Tibial nerve (tissue), 4 donors: ENCODE results near the gene FUT9. TPM values are rescaled to one million over a fixed set of nuclear protein-coding genes. Genes with fewer than 3 reads are reported as not detected.

Source experiments
- DNase-seq, 2 donors: peaks; one replicate each; pipeline ENCODE4 v3.0.0-alpha.2; 2019; ENCODE audit warnings: low spot score in 2 of 2
- H3K27ac ChIP-seq, 4 donors: fragments of 200-600 bp; sonication (generic) in 3 of 4; one replicate each; pipeline ENCODE4 v1.5.1; 2017 to 2019; ENCODE audit warnings: mild to moderate bottlenecking in 1 of 4
- H3K27me3 ChIP-seq, 2 donors: fragments of 200-600 bp; sonication (generic) in 1 of 2; one replicate each; pipeline versions ENCODE4 v1.5.1 to v1.6.0; 2017 to 2019
- H3K36me3 ChIP-seq, 3 donors: fragments of 200-600 bp; sonication (generic); one replicate each; pipeline ENCODE4 v1.5.1; 2018 to 2019
- H3K4me1 ChIP-seq, 4 donors: fragments of 200-600 bp; sonication (generic) in 3 of 4; one replicate each; pipeline ENCODE4 v1.5.1; 2017 to 2019
- H3K4me3 ChIP-seq, 4 donors: fragments of 200-600 bp; sonication (generic) in 3 of 4; one replicate each; pipeline ENCODE4 v1.5.1; 2017 to 2019; ENCODE audit warnings: mild to moderate bottlenecking in 1 of 4, moderate library complexity in 1 of 4
- H3K9me3 ChIP-seq, 4 donors: fragments of 200-600 bp; sonication (generic) in 3 of 4; one replicate each; pipeline ENCODE4 v1.5.1; 2017 to 2019
- CTCF ChIP-seq, 5 experiments: fragments of 200-600 bp in 3 of 5; fragments of 450-650 bp in 2 of 5; sonication (generic) in 3 of 5; IDR thresholded peaks; one replicate each; pipeline ENCODE4 v1.5.1; 2016 to 2019; ENCODE audit warnings: antibody characterized with exemption in 5 of 5, mild to moderate bottlenecking in 3 of 5, moderate library complexity in 2 of 5
- EP300 ChIP-seq, 2 donors: sonication (generic); formaldehyde crosslinking; IDR thresholded peaks; one replicate each; pipeline ENCODE4 v1.6.1; 2017; ENCODE audit warnings: antibody characterized with exemption in 2 of 2, mild to moderate bottlenecking in 1 of 2
- POLR2A ChIP-seq, 2 donors: fragments of 450-650 bp; IDR thresholded peaks; one replicate each; pipeline ENCODE4 v1.6.1; 2017; ENCODE audit warnings: antibody characterized with exemption in 2 of 2, mild to moderate bottlenecking in 2 of 2, moderate library complexity in 2 of 2
- WGBS, 2 donors: methylation state at CpG; one replicate each; pipeline ENCODE4 v1.1.5; 2018; 5-methylcytosine and 5-hydroxymethylcytosine counted together
- total RNA-seq, 4 donors: library from RNA; depleted of rRNA; stranded (reverse); fragments of >200 nt; gene quantifications; one replicate each; pipeline ENCODE4 v1.1.0, GENCODE V29; 2016

FUT9 gene
- total RNA-seq, 4 donors from 2014 or later: not detected

GRCh38 chr6:96060249-96060648 is 44.5 kb downstream of the FUT9 start:
- Histone ChIP-seq H3K4me1 (no peaks in the 10 kb centered on the region), H3K27ac (no peak overlapping the region), H3K4me3 (no peak overlapping the region), H3K9me3 (no peaks in the 10 kb centered on the region), H3K36me3 (no peaks in the 10 kb centered on the region), H3K27me3 (no peaks in the 10 kb centered on the region)
- DNase-seq: no peak
- TF ChIP-seq CTCF (IDR thresholded peaks at IDR 0.05) (no peak), EP300 (IDR thresholded peaks at IDR 0.05) (no peak), POLR2A (IDR thresholded peaks at IDR 0.05) (no peak)
- WGBS, 2 donors: 80 to 90% methylated on average over 2 of the region's 2 CpGs

GRCh38 chr6:96065213-96065612 is 49.4 kb downstream of the FUT9 start:
- DNase-seq: no peak
- no peaks in the 10 kb centered on the region for H3K9me3 ChIP-seq
- H3K36me3 ChIP-seq: no peaks in the 10 kb centered on the region
- no peak overlapping the region for H3K4me3 ChIP-seq
- no peaks in the 10 kb centered on the region for H3K27me3 ChIP-seq
- H3K4me1 ChIP-seq: no peaks in the 10 kb centered on the region
- no peak overlapping the region for H3K27ac ChIP-seq
- TF ChIP-seq EP300 (IDR thresholded peaks at IDR 0.05): no peak
- no peak for TF ChIP-seq CTCF (IDR thresholded peaks at IDR 0.05)
- no peak for TF ChIP-seq POLR2A (IDR thresholded peaks at IDR 0.05)
- 68 to 69% methylated on average over 2 of the region's 2 CpGs for WGBS, 2 donors

DNA sequence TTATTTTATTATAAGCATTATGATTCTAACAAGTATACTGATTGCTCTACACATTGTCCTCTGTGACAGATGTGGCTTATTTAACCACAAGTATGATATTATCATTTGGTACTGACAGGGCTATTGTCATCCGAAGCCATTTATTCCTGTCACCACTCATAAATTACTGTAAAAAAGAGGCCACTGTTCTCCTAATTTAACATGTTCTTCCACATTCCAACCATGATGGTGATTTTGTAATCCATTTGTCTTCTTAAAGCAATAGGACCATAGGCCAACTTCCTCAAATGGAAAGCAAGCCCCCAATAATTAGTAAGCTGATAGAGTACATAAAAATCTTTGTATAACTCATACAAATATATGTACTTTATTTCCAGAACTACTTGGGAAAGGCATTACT is 50.6 kb downstream of the FUT9 start:
- Histone ChIP-seq H3K27ac (no peak overlapping the region), H3K9me3 (no peaks in the 10 kb centered on the region), H3K36me3 (no peaks in the 10 kb centered on the region), H3K27me3 (no peaks in the 10 kb centered on the region), H3K4me1 (no peaks in the 10 kb centered on the region), H3K4me3 (no peak overlapping the region)
- TF ChIP-seq CTCF (IDR thresholded peaks at IDR 0.05) (no peak), POLR2A (IDR thresholded peaks at IDR 0.05) (no peak), EP300 (IDR thresholded peaks at IDR 0.05) (no peak)
- 62 to 66% methylated on average over 1 of the region's 1 CpG for WGBS, 2 donors
- DNase-seq: no peak

DNA sequence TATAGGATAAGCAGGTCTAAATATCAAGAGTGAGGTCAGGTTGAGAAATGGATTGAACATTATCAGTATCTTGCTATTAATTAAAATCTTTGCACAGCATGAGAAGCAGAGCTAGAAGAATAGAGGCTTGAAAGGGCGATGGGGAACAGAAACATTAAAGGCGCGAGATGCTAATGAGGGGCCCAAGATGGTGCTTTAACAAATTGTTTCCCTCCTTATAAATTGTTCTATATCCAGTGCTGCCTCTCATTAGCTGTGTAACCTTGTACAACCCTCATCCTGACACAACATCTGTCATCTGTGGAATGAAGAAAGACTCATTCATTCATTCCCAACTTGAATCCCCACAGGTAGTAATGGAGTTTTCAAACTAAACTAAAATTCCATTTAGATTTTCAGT is 57.8 kb downstream of the FUT9 start:
- H3K9me3 ChIP-seq: no peaks in the 10 kb centered on the region
- no peak overlapping the region for H3K27ac ChIP-seq
- DNase-seq: no peak
- no peak for TF ChIP-seq CTCF (IDR thresholded peaks at IDR 0.05)
- no peak for TF ChIP-seq EP300 (IDR thresholded peaks at IDR 0.05)
- TF ChIP-seq POLR2A (IDR thresholded peaks at IDR 0.05): no peak
- no peaks in the 10 kb centered on the region for H3K27me3 ChIP-seq
- no peak overlapping the region for H3K4me3 ChIP-seq
- no peaks in the 10 kb centered on the region for H3K4me1 ChIP-seq
- no peaks in the 10 kb centered on the region for H3K36me3 ChIP-seq
- WGBS, 2 donors: 89 to 92% methylated on average over 3 of the region's 3 CpGs

- Histone ChIP-seq H3K4me3 (no peak overlapping the region), H3K27ac (no peak overlapping the region), H3K36me3 (no peaks in the 10 kb centered on the region), H3K4me1 (no peaks in the 10 kb centered on the region), H3K27me3 (no peaks in the 10 kb centered on the region), H3K9me3 (no peaks in the 10 kb centered on the region)
- DNase-seq: no peak
- TF ChIP-seq CTCF (IDR thresholded peaks at IDR 0.05) (no peak), EP300 (IDR thresholded peaks at IDR 0.05) (no peak), POLR2A (IDR thresholded peaks at IDR 0.05) (no peak)
- 26 to 44% methylated on average over 3 of the region's 3 CpGs for WGBS, 2 donors
These were observed 58.2 kb downstream of the FUT9 start for GRCh38 chr6:96074006-96074405.
